Epithelial cell of esophagus (primary cell): Measurements from ENCODE around the gene MAGI2.

ENCODE experiments used
- DNase-seq: peaks from one replicate; pipeline ENCODE4 v3.0.0; 2010; ENCODE audit warnings: low read depth
- H3K4me3 ChIP-seq: 2 replicates; pipeline ENCODE4 v1.5.1; 2011; ENCODE audit warnings: mild to moderate bottlenecking, low read length, control low read depth
- CTCF ChIP-seq: IDR thresholded peaks from 2 replicates; pipeline ENCODE4 v1.5.1; 2011; ENCODE audit warnings: low read depth, mild to moderate bottlenecking, low read length, control low read depth, inconsistent platforms; ENCODE audit not compliant: insufficient read depth; ENCODE audit errors: missing control alignments

MAGI2 gene

GRCh38 chr7:78714356-78714755, 739.1 kb downstream of the MAGI2 start:
- no peak for TF ChIP-seq CTCF
- H3K4me3 ChIP-seq: no peak overlapping the region
- DNase-seq: no peak

- no peak for DNase-seq
- TF ChIP-seq CTCF: no peak
- no peak overlapping the region for H3K4me3 ChIP-seq
These were observed 741.4 kb downstream of the MAGI2 start for GRCh38 chr7:78712111-78712510.

- DNase-seq: no peak
- no peak for TF ChIP-seq CTCF
- no peak overlapping the region for H3K4me3 ChIP-seq
These were observed 743.8 kb downstream of the MAGI2 start for GRCh38 chr7:78709658-78710057.

- no peak for TF ChIP-seq CTCF
- no peak for DNase-seq
These were observed 749.0 kb downstream of the MAGI2 start for GRCh38 chr7:78704504-78704903.

GRCh38 chr7:78703391-78703790, 750.1 kb downstream of the MAGI2 start:
- no peak for TF ChIP-seq CTCF
- DNase-seq: no peak
- H3K4me3 ChIP-seq: no peak overlapping the region

More at GRCh38 chr7:78704504-78704903, 749.0 kb downstream of the MAGI2 start:
- no peak overlapping the region for H3K4me3 ChIP-seq

GRCh38 chr7:78702770-78703169, 750.7 kb downstream of the MAGI2 start:
- peak; percentile 64 for DNase-seq
- TF ChIP-seq CTCF: no peak
- no peak overlapping the region for H3K4me3 ChIP-seq

GRCh38 chr7:78695826-78696225, 757.6 kb downstream of the MAGI2 start:
- H3K4me3 ChIP-seq: no peak overlapping the region
- DNase-seq: no peak
- no peak for TF ChIP-seq CTCF
